WTC11 (cell line): ENCODE results near the gene LARGE1.

Experiments
- CTCF ChIP-seq: fragments of 200-600 bp; IDR thresholded peaks from 2 replicates; pipeline ENCODE4 v1.8.0; 2022; ENCODE audit warnings: antibody characterized with exemption
- FOXK1 ChIP-seq: sonication (generic); formaldehyde crosslinking; IDR thresholded peaks from 2 replicates; pipeline ENCODE4 v1.8.0; 2022; ENCODE audit warnings: mild to moderate bottlenecking, moderate library complexity, missing genetic modification reagents
- MAX ChIP-seq: sonication (generic); formaldehyde crosslinking; IDR thresholded peaks from 2 replicates; pipeline ENCODE4 v1.8.0; 2022; ENCODE audit warnings: mild to moderate bottlenecking, missing genetic modification reagents
- TF ChIP-seq, protein P1 (sequence below): sonication (generic); formaldehyde crosslinking; conservative IDR thresholded peaks from 2 replicates; pipeline ENCODE4 v1.8.1; 2023; ENCODE audit warnings: mild to moderate bottlenecking, low read depth, missing genetic modification reagents, moderate library complexity

GRCh38 chr22:33875316-33875715 is 45.0 kb downstream of the LARGE1 start:
- no peak for TF ChIP-seq CTCF
- TF ChIP-seq, protein P1, sequence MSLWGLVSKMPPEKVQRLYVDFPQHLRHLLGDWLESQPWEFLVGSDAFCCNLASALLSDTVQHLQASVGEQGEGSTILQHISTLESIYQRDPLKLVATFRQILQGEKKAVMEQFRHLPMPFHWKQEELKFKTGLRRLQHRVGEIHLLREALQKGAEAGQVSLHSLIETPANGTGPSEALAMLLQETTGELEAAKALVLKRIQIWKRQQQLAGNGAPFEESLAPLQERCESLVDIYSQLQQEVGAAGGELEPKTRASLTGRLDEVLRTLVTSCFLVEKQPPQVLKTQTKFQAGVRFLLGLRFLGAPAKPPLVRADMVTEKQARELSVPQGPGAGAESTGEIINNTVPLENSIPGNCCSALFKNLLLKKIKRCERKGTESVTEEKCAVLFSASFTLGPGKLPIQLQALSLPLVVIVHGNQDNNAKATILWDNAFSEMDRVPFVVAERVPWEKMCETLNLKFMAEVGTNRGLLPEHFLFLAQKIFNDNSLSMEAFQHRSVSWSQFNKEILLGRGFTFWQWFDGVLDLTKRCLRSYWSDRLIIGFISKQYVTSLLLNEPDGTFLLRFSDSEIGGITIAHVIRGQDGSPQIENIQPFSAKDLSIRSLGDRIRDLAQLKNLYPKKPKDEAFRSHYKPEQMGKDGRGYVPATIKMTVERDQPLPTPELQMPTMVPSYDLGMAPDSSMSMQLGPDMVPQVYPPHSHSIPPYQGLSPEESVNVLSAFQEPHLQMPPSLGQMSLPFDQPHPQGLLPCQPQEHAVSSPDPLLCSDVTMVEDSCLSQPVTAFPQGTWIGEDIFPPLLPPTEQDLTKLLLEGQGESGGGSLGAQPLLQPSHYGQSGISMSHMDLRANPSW (CRISPR knock-in tag), result no peak
- no peak for TF ChIP-seq MAX (CRISPR knock-in tag)
- no peak for TF ChIP-seq FOXK1 (CRISPR knock-in tag)
